Left ventricle myocardium inferior (tissue), 1 donor: ENCODE data around the gene BMF. TPM values are rescaled to one million over a fixed set of nuclear protein-coding genes. Genes with fewer than 3 reads are reported as not detected.

Experiments
- DNase-seq: peaks from one replicate; pipeline ENCODE4 v3.0.0-alpha.2; 2020
- H3K27ac ChIP-seq: fragments of 200-600 bp; replicated peaks from 2 replicates; pipeline ENCODE4 v1.8.0; 2021
- H3K27me3 ChIP-seq: fragments of 200-600 bp; 2 replicates; pipeline ENCODE4 v1.8.0; 2021; ENCODE audit warnings: low read depth
- H3K36me3 ChIP-seq: fragments of 200-600 bp; 2 replicates; pipeline ENCODE4 v1.8.0; 2021
- H3K4me1 ChIP-seq: fragments of 200-600 bp; 2 replicates; pipeline ENCODE4 v1.8.0; 2021
- H3K4me3 ChIP-seq: fragments of 200-600 bp; 2 replicates; pipeline ENCODE4 v1.8.0; 2021; ENCODE audit warnings: mild to moderate bottlenecking, moderate library complexity
- H3K9me3 ChIP-seq: fragments of 200-600 bp; replicated peaks from 2 replicates; pipeline ENCODE4 v1.8.0; 2021
- CTCF ChIP-seq: fragments of 200-600 bp; IDR thresholded peaks from 2 replicates; pipeline ENCODE4 v1.8.0; 2021; ENCODE audit warnings: antibody characterized with exemption, mild to moderate bottlenecking, borderline replicate concordance
- intact Hi-C: fragments of 100-400 bp; cut with micrococcal nuclease; formaldehyde crosslinking; loops from one replicate; pipeline ENCODE4 v1.11.0; 2022
- total RNA-seq: library from RNA; stranded (reverse); fragmentation: NEBNext Ultra II Directional; extraction: Animal tissue kit (Norgen Biotek cat#: 25700); gene quantifications from one replicate; pipeline ENCODE4 v1.2.1, GENCODE V29; 2021
- donor health status: DM: no; HTN: yes; CAD: no; lungs with severe emphysema.

Gene BMF
- total RNA-seq, 1 donor from 2014 or later: 3.1 TPM

- Histone ChIP-seq H3K27me3 (no peaks in the 10 kb centered on the region), H3K4me1 (peaks cover 67% of the 10 kb centered on the region), H3K27ac (peak overlapping the region; percentile 68), H3K4me3 (no peak overlapping the region), H3K9me3 (no peaks in the 10 kb centered on the region), H3K36me3 (peaks cover 4% of the 10 kb centered on the region)
- intact Hi-C loops: loop anchor here (10.0 kb wide), 3 partner anchors 56 to 226 kb away; partner anchors contain the start of gene BMF
- no peak for TF ChIP-seq CTCF
- DNase-seq: no peak
These were observed 60.4 kb downstream of the BMF start for GRCh38 chr15:40048211-40048792.

GRCh38 chr15:40047415-40048210 is 61.1 kb downstream of the BMF start:
- Histone ChIP-seq H3K27me3 (no peaks in the 10 kb centered on the region), H3K27ac (peak overlapping the region; percentile 68), H3K4me3 (no peak overlapping the region), H3K9me3 (no peaks in the 10 kb centered on the region), H3K4me1 (peaks cover 60% of the 10 kb centered on the region), H3K36me3 (peaks cover 4% of the 10 kb centered on the region)
- peak; percentile 44 for DNase-seq
- intact Hi-C loops: loop anchor here (10.0 kb wide), 3 partner anchors 57 to 227 kb away; partner anchors contain the start of gene BMF
- TF ChIP-seq CTCF: no peak

GRCh38 chr15:40046721-40047414 is 61.8 kb downstream of the BMF start:
- no peaks in the 10 kb centered on the region for H3K9me3 ChIP-seq
- TF ChIP-seq CTCF: no peak
- DNase-seq: no peak
- no peak overlapping the region for H3K4me3 ChIP-seq
- H3K27me3 ChIP-seq: no peaks in the 10 kb centered on the region
- peaks cover 58% of the 10 kb centered on the region for H3K4me1 ChIP-seq
- H3K36me3 ChIP-seq: peaks cover 4% of the 10 kb centered on the region
- intact Hi-C loops: loop anchor here (10.0 kb wide), 3 partner anchors 58 to 228 kb away; partner anchors contain the start of gene BMF
- H3K27ac ChIP-seq: peak overlapping the region; percentile 68

GRCh38 chr15:40045572-40046217 is 63.0 kb downstream of the BMF start:
- H3K4me1 ChIP-seq: peaks cover 62% of the 10 kb centered on the region
- intact Hi-C loops: loop anchor here (10.0 kb wide), 3 partner anchors 59 to 229 kb away; partner anchors contain the start of gene BMF
- no peak for DNase-seq
- no peak for TF ChIP-seq CTCF
- H3K27ac ChIP-seq: peak overlapping the region; percentile 42
- H3K9me3 ChIP-seq: no peaks in the 10 kb centered on the region
- no peaks in the 10 kb centered on the region for H3K36me3 ChIP-seq
- peak overlapping the region; percentile 26 for H3K4me3 ChIP-seq
- H3K27me3 ChIP-seq: no peaks in the 10 kb centered on the region
